Measurements from ENCODE around the gene PTS. TPM values are rescaled to one million over a fixed set of nuclear protein-coding genes. Genes with fewer than 3 reads are reported as not detected.

The PTS gene
- total RNA-seq, 1 donor = 52.2 TPM

DNA sequence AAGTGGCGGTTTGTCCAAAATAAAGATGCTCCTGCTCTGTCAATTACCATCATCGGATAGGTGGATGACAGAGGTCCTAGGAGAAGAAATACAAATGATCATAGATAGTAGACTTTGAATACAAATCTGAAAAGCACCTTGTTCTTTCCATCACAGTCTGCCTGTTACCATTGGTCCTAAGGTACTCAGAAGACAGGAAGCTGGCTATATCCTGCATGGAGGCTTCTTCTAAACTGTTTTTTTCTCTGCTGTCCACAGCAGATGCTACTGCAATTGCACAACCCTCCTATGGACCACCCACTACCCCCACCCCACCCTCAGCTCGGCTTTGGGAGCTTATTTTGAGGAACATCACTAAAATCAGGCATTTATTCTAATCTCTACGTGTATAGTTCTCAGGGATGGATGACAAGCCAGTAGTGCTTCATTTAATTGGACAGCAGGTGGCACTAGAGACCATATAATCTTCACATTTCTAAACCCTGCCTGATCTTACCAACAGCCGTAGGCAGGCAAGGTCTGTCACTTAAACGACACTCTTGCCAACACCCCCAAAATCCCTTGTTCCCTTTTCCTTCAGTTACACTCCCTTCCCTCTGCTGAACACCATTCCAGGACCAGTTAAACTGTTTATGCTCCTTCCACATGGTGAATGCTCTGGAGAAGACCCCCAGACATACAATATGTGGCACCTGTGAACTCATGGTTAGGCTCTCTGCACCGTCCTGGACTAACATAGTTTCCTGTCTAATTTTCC is 6.6 kb upstream of the PTS start:
- no peak overlapping the region for H3K4me3 ChIP-seq (ENCODE audit: low read depth, low read length)
- DNase-seq (ENCODE audit: low read depth) = peak; percentile 91
- TF ChIP-seq, protein P1, sequence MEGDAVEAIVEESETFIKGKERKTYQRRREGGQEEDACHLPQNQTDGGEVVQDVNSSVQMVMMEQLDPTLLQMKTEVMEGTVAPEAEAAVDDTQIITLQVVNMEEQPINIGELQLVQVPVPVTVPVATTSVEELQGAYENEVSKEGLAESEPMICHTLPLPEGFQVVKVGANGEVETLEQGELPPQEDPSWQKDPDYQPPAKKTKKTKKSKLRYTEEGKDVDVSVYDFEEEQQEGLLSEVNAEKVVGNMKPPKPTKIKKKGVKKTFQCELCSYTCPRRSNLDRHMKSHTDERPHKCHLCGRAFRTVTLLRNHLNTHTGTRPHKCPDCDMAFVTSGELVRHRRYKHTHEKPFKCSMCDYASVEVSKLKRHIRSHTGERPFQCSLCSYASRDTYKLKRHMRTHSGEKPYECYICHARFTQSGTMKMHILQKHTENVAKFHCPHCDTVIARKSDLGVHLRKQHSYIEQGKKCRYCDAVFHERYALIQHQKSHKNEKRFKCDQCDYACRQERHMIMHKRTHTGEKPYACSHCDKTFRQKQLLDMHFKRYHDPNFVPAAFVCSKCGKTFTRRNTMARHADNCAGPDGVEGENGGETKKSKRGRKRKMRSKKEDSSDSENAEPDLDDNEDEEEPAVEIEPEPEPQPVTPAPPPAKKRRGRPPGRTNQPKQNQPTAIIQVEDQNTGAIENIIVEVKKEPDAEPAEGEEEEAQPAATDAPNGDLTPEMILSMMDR (IDR thresholded peaks at IDR 0.05; ENCODE audit: insufficient read depth, low read length) = peak; percentile 77

DNA sequence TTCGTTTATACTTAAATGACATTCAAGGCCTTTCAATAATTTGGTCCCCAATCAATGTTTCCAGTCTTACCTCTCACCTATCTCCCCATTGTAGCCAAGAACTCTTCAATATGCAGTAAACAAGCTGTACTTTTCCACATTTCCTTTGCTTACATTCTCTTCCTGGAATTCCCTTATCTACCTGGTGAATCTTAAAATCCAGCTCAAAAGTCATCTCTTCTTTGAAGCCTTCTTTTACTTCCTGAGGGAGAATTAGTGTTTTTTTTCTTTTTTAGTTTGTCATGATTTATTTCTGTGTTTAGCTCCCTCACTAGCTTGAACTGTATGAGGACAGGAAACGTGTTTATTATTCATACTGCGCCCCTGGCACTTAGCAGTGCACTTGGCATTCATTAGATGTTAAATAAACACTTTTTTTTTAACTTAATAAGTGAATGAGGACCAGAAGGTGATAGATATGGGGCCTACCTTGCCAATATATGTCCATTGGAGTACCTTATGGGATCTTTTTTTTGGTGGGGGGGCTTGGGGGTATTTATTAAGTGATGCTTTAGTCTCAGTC is 4.9 kb upstream of the PTS start:
- no peak overlapping the region for H3K4me3 ChIP-seq (ENCODE audit: low read depth, low read length)
- TF ChIP-seq, protein P1 (IDR thresholded peaks at IDR 0.05; ENCODE audit: insufficient read depth, low read length) = no peak
- DNase-seq (ENCODE audit: low read depth) = peak; percentile 36

DNA sequence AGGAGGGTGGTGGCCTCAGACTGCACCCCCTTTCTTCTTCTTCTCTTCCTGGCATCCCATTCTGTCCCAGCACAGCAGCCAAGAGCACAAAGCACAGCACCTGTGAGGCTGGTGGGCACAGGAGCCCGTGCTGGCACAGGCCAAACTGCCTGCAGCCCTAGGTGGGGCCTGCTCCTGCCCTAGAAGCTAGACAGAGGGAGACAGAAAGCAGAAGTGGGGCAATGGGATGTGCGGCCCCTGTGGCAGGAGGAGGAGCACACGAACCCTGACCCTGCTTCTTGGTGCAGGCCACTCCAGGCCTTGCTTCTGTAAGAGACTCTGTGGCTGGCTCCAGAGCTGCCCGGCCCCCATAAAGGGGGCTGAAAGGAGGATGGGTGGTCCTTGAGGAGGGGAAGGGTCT is 3.9 kb upstream of the PTS start:
- TF ChIP-seq, protein P1 (IDR thresholded peaks at IDR 0.05; ENCODE audit: insufficient read depth, low read length) = no peak
- no peak overlapping the region for H3K4me3 ChIP-seq (ENCODE audit: low read depth, low read length)
- no peak for DNase-seq (ENCODE audit: low read depth)

DNA sequence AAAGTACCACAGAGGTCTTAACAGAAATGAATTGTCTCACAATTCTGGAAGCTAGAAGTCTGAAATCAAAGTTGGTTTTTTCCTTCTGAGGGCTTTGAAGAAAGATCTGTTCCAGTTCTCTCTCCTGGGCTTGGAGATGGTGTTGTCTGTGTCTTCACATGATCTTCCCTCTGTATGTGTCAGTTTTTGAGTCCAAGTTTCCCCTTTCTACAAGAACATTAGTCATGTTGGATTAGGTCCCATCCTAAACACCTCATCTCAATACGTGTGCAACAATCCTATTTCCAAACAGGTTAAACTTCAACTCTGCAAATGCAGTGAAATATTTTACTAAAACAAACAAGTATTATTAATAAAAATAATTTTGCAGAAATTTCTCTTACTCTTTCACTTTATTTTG is 3.1 kb upstream of the PTS start:
- TF ChIP-seq, protein P1 (IDR thresholded peaks at IDR 0.05; ENCODE audit: insufficient read depth, low read length) = no peak
- no peak overlapping the region for H3K4me3 ChIP-seq (ENCODE audit: low read depth, low read length)
- peak; percentile 28 for DNase-seq (ENCODE audit: low read depth)

DNA sequence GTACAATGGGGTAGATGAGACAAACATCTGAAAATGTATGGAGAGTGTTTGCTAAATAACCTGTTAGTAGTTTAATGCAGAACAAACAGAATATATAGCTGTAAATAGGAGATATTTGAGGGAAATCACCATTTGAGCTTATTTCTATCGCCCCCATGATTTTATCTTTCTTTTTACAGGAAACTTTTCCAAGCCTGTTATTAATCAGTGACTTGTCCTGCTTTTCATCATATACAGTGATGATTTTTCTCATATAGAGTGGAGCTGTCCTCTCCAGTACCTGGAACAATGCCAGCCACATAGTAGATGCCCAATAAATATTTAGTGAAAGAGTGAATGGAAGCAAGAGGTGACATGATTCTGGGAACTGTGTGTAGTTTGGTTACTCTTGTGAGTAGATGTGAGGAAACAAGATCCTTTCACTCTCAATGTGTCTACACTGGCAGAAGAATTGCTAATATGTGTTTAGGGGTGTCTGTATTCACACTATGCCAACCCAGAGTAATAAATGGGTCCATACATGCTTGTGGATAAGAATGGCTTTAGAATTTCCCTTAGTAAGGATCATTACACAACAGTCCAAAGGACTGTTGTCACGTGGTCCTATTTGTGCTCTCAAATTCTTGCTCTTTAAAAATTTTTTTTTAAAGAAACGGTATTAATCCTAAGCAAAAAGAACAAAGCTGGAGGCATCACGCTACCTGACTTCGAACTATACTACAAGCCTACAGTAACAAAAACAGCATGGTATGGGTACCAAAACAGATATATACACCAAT is 2.3 kb upstream of the PTS start:
- H3K4me3 ChIP-seq (ENCODE audit: low read depth, low read length) = no peak overlapping the region
- TF ChIP-seq, protein P1 (IDR thresholded peaks at IDR 0.05; ENCODE audit: insufficient read depth, low read length) = no peak
- DNase-seq (ENCODE audit: low read depth) = no peak

DNA sequence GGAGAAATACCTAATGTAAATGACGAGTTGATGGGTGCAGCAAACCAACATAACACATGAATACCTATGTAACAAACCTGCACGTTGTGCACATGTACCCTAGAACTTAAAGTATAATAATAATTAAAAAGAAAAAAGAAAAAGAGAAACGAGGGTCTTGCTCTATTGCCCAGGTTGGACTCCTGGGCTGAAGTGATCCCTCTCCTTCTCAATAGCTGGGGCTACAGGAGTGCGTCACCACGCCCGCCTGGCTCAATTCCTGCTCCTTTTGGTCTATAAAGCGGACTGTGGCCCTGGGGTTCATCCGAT is 521 bp upstream of the PTS start:
- DNase-seq (ENCODE audit: low read depth) = no peak
- peak overlapping the region; percentile 93 for H3K4me3 ChIP-seq (ENCODE audit: low read depth, low read length)
- TF ChIP-seq, protein P1 (IDR thresholded peaks at IDR 0.05; ENCODE audit: insufficient read depth, low read length) = no peak

Data from fibroblast of the aortic adventitia (primary cell).